CD14-positive monocyte (primary cell): ENCODE measurements around the gene NOTCH3. TPM values are rescaled to one million over a fixed set of nuclear protein-coding genes. Genes with fewer than 3 reads are reported as not detected.

Source experiments
- DNase-seq, 3 donors: peaks; one replicate each; pipeline ENCODE4 v3.0.0-alpha.2; 2011 to 2022
- H2AFZ ChIP-seq: 2 replicates; pipeline ENCODE4 v1.6.0; 2012; ENCODE audit warnings: mild to moderate bottlenecking, low read depth, low read length, inconsistent platforms; ENCODE audit not compliant: insufficient read depth, poor library complexity, severe bottlenecking
- H3K27ac ChIP-seq, 2 donors: 1 replicate in 1 of 2; 2 replicates in 1 of 2; pipeline ENCODE4 v1.5.1; 2012 to 2013; ENCODE audit warnings: low read length in 2 of 2, control low read depth in 1 of 2, inconsistent platforms in 1 of 2, low read depth in 1 of 2, mild to moderate bottlenecking in 1 of 2
- H3K27me3 ChIP-seq, 2 donors: one replicate each; pipeline versions ENCODE4 v1.6.0 to v1.6.1; 2011 to 2013; ENCODE audit warnings: low read length in 2 of 2; ENCODE audit not compliant: control insufficient read depth in 2 of 2, insufficient read depth in 2 of 2
- H3K36me3 ChIP-seq, 2 donors: replicated peaks in 1 of 2; 1 replicate in 1 of 2; 2 replicates in 1 of 2; pipeline versions ENCODE4 v1.5.1 to v1.6.1; 2012 to 2013; ENCODE audit warnings: low read length in 2 of 2, control low read depth in 1 of 2, inconsistent platforms in 1 of 2, mild to moderate bottlenecking in 1 of 2; ENCODE audit not compliant: insufficient read depth in 2 of 2, control insufficient read depth in 1 of 2
- H3K4me1 ChIP-seq, 2 donors: 1 replicate in 1 of 2; 2 replicates in 1 of 2; pipeline versions ENCODE4 v1.5.1 to v1.6.1; 2012 to 2013; ENCODE audit warnings: low read length in 2 of 2, control low read depth in 1 of 2, inconsistent platforms in 1 of 2, mild to moderate bottlenecking in 1 of 2, moderate library complexity in 1 of 2; ENCODE audit not compliant: insufficient read depth in 2 of 2, control insufficient read depth in 1 of 2
- H3K4me2 ChIP-seq: replicated peaks from 2 replicates; pipeline ENCODE3; 2012; ENCODE audit warnings: low read length, moderate library complexity, mild to moderate bottlenecking; ENCODE audit not compliant: poor library complexity, severe bottlenecking; ENCODE audit errors: extremely low read depth
- H3K4me3 ChIP-seq, 3 experiments: fragments of 200-600 bp in 1 of 3; sonication (generic) in 1 of 3; replicated peaks in 1 of 3; 1 replicate in 2 of 3; 2 replicates in 1 of 3; pipeline ENCODE4 v1.5.1; 2011 to 2013; ENCODE audit warnings: low read length in 3 of 3, mild to moderate bottlenecking in 3 of 3, control low read depth in 2 of 3, low read depth in 2 of 3, inconsistent platforms in 1 of 3, moderate library complexity in 1 of 3
- H3K79me2 ChIP-seq: 2 replicates; pipeline ENCODE4 v1.6.0; 2012; ENCODE audit warnings: mild to moderate bottlenecking, control low read depth, inconsistent platforms, low read length, moderate library complexity; ENCODE audit not compliant: insufficient read depth
- H3K9ac ChIP-seq: 2 replicates; pipeline ENCODE4 v1.6.0; 2017; ENCODE audit warnings: low read length, mild to moderate bottlenecking; ENCODE audit not compliant: insufficient read depth, poor library complexity, severe bottlenecking
- H3K9me3 ChIP-seq, 2 donors: replicated peaks in 1 of 2; 1 replicate in 1 of 2; 2 replicates in 1 of 2; pipeline versions ENCODE4 v1.5.1 to v1.6.1; 2012 to 2013; ENCODE audit warnings: low read length in 2 of 2, control low read depth in 1 of 2; ENCODE audit not compliant: control insufficient read depth in 1 of 2, insufficient read depth in 1 of 2
- H4K20me1 ChIP-seq: 2 replicates; pipeline ENCODE4 v1.6.0; 2012; ENCODE audit warnings: mild to moderate bottlenecking, low read length, control low read depth, moderate library complexity; ENCODE audit not compliant: insufficient read depth
- H3K27ac Mint-ChIP-seq, 7 donors: one replicate each; pipeline ENCODE4 v1.8.0; 2020; ENCODE audit warnings: mild to moderate bottlenecking in 7 of 7, mixed read lengths in 7 of 7, moderate library complexity in 6 of 7, inconsistent platforms in 2 of 7
- H3K27me3 Mint-ChIP-seq, 3 donors: one replicate each; pipeline ENCODE4 v1.8.0; 2021 to 2022; ENCODE audit warnings: low read depth in 3 of 3, mild to moderate bottlenecking in 3 of 3, mixed read lengths in 3 of 3, moderate library complexity in 3 of 3, inconsistent platforms in 1 of 3
- H3K36me3 Mint-ChIP-seq, 2 donors: one replicate each; pipeline ENCODE4 v1.8.0; 2020; ENCODE audit warnings: mixed read lengths in 2 of 2, inconsistent platforms in 1 of 2, mild to moderate bottlenecking in 1 of 2
- H3K4me1 Mint-ChIP-seq: one replicate; pipeline ENCODE4 v1.8.0; 2020; ENCODE audit warnings: mild to moderate bottlenecking, mixed read lengths
- H3K4me3 Mint-ChIP-seq, 2 donors: one replicate each; pipeline ENCODE4 v1.8.0; 2020; ENCODE audit warnings: mild to moderate bottlenecking in 2 of 2, mixed read lengths in 2 of 2, moderate library complexity in 1 of 2
- H3K9me3 Mint-ChIP-seq, 7 donors: one replicate each; pipeline ENCODE4 v1.8.0; 2020 to 2022; ENCODE audit warnings: mixed read lengths in 7 of 7, mild to moderate bottlenecking in 6 of 7, moderate library complexity in 6 of 7, inconsistent platforms in 2 of 7
- CTCF ChIP-seq: fragments of 200-600 bp; IDR thresholded peaks from one replicate; pipeline ENCODE4 v1.8.0; 2022; ENCODE audit warnings: antibody characterized with exemption, mild to moderate bottlenecking
- WGBS: methylation state at CpG from one replicate; pipeline ENCODE4 v1.1.5; 2013; ENCODE audit warnings: missing lambda C conversion rate; ENCODE audit not compliant: insufficient coverage; 5-methylcytosine and 5-hydroxymethylcytosine counted together
- intact Hi-C, 2 donors: fragments of 100-400 bp; cut with micrococcal nuclease; formaldehyde crosslinking; loops; one replicate each; pipeline versions ENCODE4 v1.15.0 to v1.15.1; 2023
- polyA plus RNA-seq, 3 donors: library from polyadenylated mRNA; depleted of rRNA in 1 of 3; unstranded in 2 of 3; stranded (reverse) in 1 of 3; fragments of 300-500 nt in 2 of 3; fragments of >200 nt in 1 of 3; fragmentation: Illumina TruSeq in 2 of 3; gene quantifications; 1 replicate in 2 of 3; 2 replicates in 1 of 3; pipeline ENCODE4 v1.2.3, GENCODE V29; 2012 to 2021

NOTCH3 gene
- polyA plus RNA-seq, 3 donors, result 0.05 to 0.51 TPM; not detected in 1

- peaks cover 18 to 63% (median 41%) of the 10 kb centered on the region in 7 donors for H3K9me3 Mint-ChIP-seq
- Histone ChIP-seq H3K4me1 (no peaks in the 10 kb centered on the region), H3K9me3 (peaks cover 29 to 48% of the 10 kb centered on the region in 2 donors), H2AFZ (no peak overlapping the region), H3K79me2 (no peaks in the 10 kb centered on the region), H3K4me3 (no peak overlapping the region), H3K27ac (no peak overlapping the region), H4K20me1 (no peaks in the 10 kb centered on the region), H3K9ac (no peak overlapping the region), H3K4me2 (no peak overlapping the region), H3K27me3 (no peaks in the 10 kb centered on the region), H3K36me3 (no peaks in the 10 kb centered on the region)
- intact Hi-C loops, result no loop called here
- WGBS, result 97% methylated on average over 36 of the region's 42 CpGs
- no peak for DNase-seq
- no peaks in the 10 kb centered on the region for H3K36me3 Mint-ChIP-seq
- peaks cover 0 to 8% (median 3%) of the 10 kb centered on the region in 3 donors for H3K27me3 Mint-ChIP-seq
- no peak overlapping the region for H3K4me3 Mint-ChIP-seq
- no peak overlapping the region for H3K27ac Mint-ChIP-seq
- no peak for TF ChIP-seq CTCF
- H3K4me1 Mint-ChIP-seq, result no peaks in the 10 kb centered on the region
Measured at GRCh38 chr19:15161028-15161984, 39.5 kb downstream of the NOTCH3 start.

GRCh38 chr19:15159251-15159650 is 41.5 kb downstream of the NOTCH3 start:
- Mint-ChIP-seq H3K27ac (no peak overlapping the region), H3K4me1 (no peaks in the 10 kb centered on the region), H3K4me3 (no peak overlapping the region), H3K27me3 (peaks cover 0 to 4% (median 3%) of the 10 kb centered on the region in 3 donors), H3K9me3 (peaks cover 11 to 49% (median 25%) of the 10 kb centered on the region in 7 donors), H3K36me3 (no peaks in the 10 kb centered on the region)
- H3K9ac ChIP-seq, result no peak overlapping the region
- no peaks in the 10 kb centered on the region for H3K79me2 ChIP-seq
- no peak overlapping the region for H2AFZ ChIP-seq
- no peaks in the 10 kb centered on the region for H3K4me1 ChIP-seq
- H3K36me3 ChIP-seq, result no peaks in the 10 kb centered on the region
- no peaks in the 10 kb centered on the region for H3K27me3 ChIP-seq
- H3K27ac ChIP-seq, result no peak overlapping the region
- WGBS, result 36% methylated on average over 1 of the region's 3 CpGs
- H3K4me2 ChIP-seq, result no peak overlapping the region
- no peak for TF ChIP-seq CTCF
- intact Hi-C loops, result no loop called here
- DNase-seq, result no peak
- no peak overlapping the region for H3K4me3 ChIP-seq
- H3K9me3 ChIP-seq, result peaks cover 12 to 28% of the 10 kb centered on the region in 2 donors
- no peaks in the 10 kb centered on the region for H4K20me1 ChIP-seq
